Suprapubic skin (tissue), 4 donors: Measurements from ENCODE around the gene RAG2. TPM values are rescaled to one million over a fixed set of nuclear protein-coding genes. Genes with fewer than 3 reads are reported as not detected.

Experiments
- DNase-seq, 2 donors: peaks; one replicate each; pipeline ENCODE4 v3.0.0-alpha.2; 2019; ENCODE audit warnings: low spot score in 2 of 2
- H3K27ac ChIP-seq: fragments of 200-600 bp; sonication (generic); one replicate; pipeline ENCODE4 v1.5.1; 2019
- H3K27me3 ChIP-seq: fragments of 200-600 bp; sonication (generic); one replicate; pipeline ENCODE4 v1.5.1; 2019
- H3K36me3 ChIP-seq: fragments of 200-600 bp; sonication (generic); one replicate; pipeline ENCODE4 v1.5.1; 2019
- H3K4me1 ChIP-seq: fragments of 200-600 bp; sonication (generic); one replicate; pipeline ENCODE4 v1.5.1; 2019
- H3K4me3 ChIP-seq: fragments of 200-600 bp; sonication (generic); one replicate; pipeline ENCODE4 v1.5.1; 2019; ENCODE audit warnings: mild to moderate bottlenecking
- H3K9me3 ChIP-seq: fragments of 200-600 bp; sonication (generic); one replicate; pipeline ENCODE4 v1.5.1; 2019
- CTCF ChIP-seq, 2 donors: fragments of 200-600 bp in 1 of 2; fragments of 450-650 bp in 1 of 2; sonication (generic) in 1 of 2; IDR thresholded peaks; one replicate each; pipeline ENCODE4 v1.5.1; 2016 to 2019; ENCODE audit warnings: antibody characterized with exemption in 2 of 2, mild to moderate bottlenecking in 1 of 2, moderate library complexity in 1 of 2
- EP300 ChIP-seq: sonication (generic); formaldehyde crosslinking; IDR thresholded peaks from one replicate; pipeline ENCODE4 v1.6.1; 2017; ENCODE audit warnings: antibody characterized with exemption
- POLR2A ChIP-seq, 2 donors: fragments of 450-650 bp; IDR thresholded peaks; one replicate each; pipeline ENCODE4 v1.6.1; 2017; ENCODE audit warnings: antibody characterized with exemption in 2 of 2, mild to moderate bottlenecking in 2 of 2, moderate library complexity in 2 of 2
- POLR2AphosphoS5 ChIP-seq, 3 donors: sonication (generic); formaldehyde crosslinking; IDR thresholded peaks; one replicate each; pipeline ENCODE4 v1.6.1; 2017; ENCODE audit warnings: antibody characterized with exemption in 3 of 3
- WGBS: methylation state at CpG from one replicate; pipeline ENCODE4 v1.1.5; 2018; 5-methylcytosine and 5-hydroxymethylcytosine counted together
- total RNA-seq, 4 donors: library from RNA; depleted of rRNA; stranded (reverse); fragments of >200 nt; gene quantifications; one replicate each; pipeline ENCODE4 v1.1.0, GENCODE V29; 2016

RAG2 gene
- total RNA-seq, 4 donors from 2014 or later, result not detected

GRCh38 chr11:36600180-36600579, 2.1 kb upstream of the RAG2 start:
- H3K4me1 ChIP-seq, result peaks cover 3% of the 10 kb centered on the region
- no peak overlapping the region for H3K27ac ChIP-seq
- DNase-seq, result no peak
- no peaks in the 10 kb centered on the region for H3K9me3 ChIP-seq
- no peak overlapping the region for H3K4me3 ChIP-seq
- H3K36me3 ChIP-seq, result no peaks in the 10 kb centered on the region
- TF ChIP-seq CTCF (IDR thresholded peaks at IDR 0.05) (no peak), EP300 (no peak), POLR2A (IDR thresholded peaks at IDR 0.05) (no peak)
- 86% methylated on average over 7 of the region's 7 CpGs for WGBS
- H3K27me3 ChIP-seq, result no peaks in the 10 kb centered on the region

DNA sequence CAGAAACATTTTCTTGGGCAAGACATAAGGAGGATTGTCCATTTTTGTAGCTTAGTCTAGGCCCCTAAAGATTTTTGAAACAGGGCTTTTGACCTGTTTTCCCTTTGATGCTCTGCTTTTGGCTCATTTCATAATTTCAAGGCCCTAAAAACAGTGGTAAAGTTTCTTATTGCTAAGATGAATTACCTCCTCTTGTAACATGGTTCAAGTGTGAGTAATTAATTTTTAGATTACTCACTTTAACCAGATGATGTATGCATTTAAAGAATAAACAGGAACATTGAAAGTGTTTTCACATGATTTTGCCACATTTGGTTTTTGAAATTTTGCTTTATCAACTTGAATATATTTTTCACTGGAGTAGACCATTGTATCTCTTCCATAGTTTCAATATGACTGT, 1.2 kb downstream of the RAG2 start:
- DNase-seq, result no peak
- H3K4me3 ChIP-seq, result no peak overlapping the region
- no peaks in the 10 kb centered on the region for H3K36me3 ChIP-seq
- TF ChIP-seq EP300 (no peak), POLR2A (IDR thresholded peaks at IDR 0.05) (no peak), CTCF (IDR thresholded peaks at IDR 0.05) (no peak), POLR2AphosphoS5 (IDR thresholded peaks at IDR 0.05) (no peak)
- peaks cover 3% of the 10 kb centered on the region for H3K27me3 ChIP-seq
- no peak overlapping the region for H3K27ac ChIP-seq
- no peaks in the 10 kb centered on the region for H3K9me3 ChIP-seq
- H3K4me1 ChIP-seq, result peaks cover 9% of the 10 kb centered on the region

- H3K4me3 ChIP-seq, result peak within 1 kb of the TSS; percentile 70
- no peak for TF ChIP-seq CTCF (IDR thresholded peaks at IDR 0.05)
- TF ChIP-seq POLR2A (IDR thresholded peaks at IDR 0.05), result no peak
- TF ChIP-seq EP300, result no peak
- no peak for TF ChIP-seq POLR2AphosphoS5 (IDR thresholded peaks at IDR 0.05)
- peaks cover 9% of the 10 kb centered on the region for H3K4me1 ChIP-seq
- H3K27me3 ChIP-seq, result peaks cover 17% of the 10 kb centered on the region
- WGBS, result under 1% methylated on average over 29 of the region's 29 CpGs
- no peak within 1 kb of the TSS for H3K27ac ChIP-seq
- peak in 1 of 2 donors; percentile 64 for DNase-seq
- H3K36me3 ChIP-seq, result no peaks in the 10 kb centered on the region
- H3K9me3 ChIP-seq, result no peaks in the 10 kb centered on the region
Measured at GRCh38 chr11:36594316-36594989, 3.6 kb downstream of the RAG2 start, which contains the start of gene IFTAP. TSS of gene IFTAP (plus strand) at chr11:36594502. CDS start at chr11:36610104, 15,602 bp downstream.

GRCh38 chr11:36591433-36591832, 6.6 kb downstream of the RAG2 start:
- Histone ChIP-seq H3K27me3 (peaks cover 26% of the 10 kb centered on the region), H3K9me3 (no peaks in the 10 kb centered on the region), H3K4me1 (peaks cover 9% of the 10 kb centered on the region), H3K4me3 (no peak overlapping the region), H3K27ac (no peak overlapping the region), H3K36me3 (no peaks in the 10 kb centered on the region)
- DNase-seq, result no peak
- 30% methylated on average over 1 of the region's 1 CpG for WGBS
- TF ChIP-seq POLR2A (IDR thresholded peaks at IDR 0.05) (no peak), CTCF (IDR thresholded peaks at IDR 0.05) (no peak), POLR2AphosphoS5 (IDR thresholded peaks at IDR 0.05) (no peak), EP300 (no peak)

DNA sequence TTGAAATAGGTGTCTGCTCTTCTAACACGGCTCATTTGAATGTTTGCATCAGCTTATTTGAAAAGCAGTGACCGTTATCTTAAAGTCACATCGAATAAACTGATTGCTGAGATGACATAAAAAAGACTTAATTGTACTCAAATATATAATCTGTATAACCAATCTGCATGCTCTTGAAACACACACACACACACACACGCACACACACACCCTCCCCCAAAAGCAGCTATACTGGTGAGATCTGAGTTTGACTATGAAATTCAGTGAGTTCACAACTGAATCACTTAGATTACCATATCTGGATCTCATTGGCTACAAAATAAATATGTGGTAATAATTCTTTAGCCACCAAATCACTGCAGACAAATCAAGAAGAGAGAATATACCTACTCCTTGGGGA, 7.5 kb downstream of the RAG2 start:
- 41% methylated on average over 4 of the region's 4 CpGs for WGBS
- Histone ChIP-seq H3K9me3 (no peaks in the 10 kb centered on the region), H3K36me3 (no peaks in the 10 kb centered on the region)

More for the DNA sequence above, 7.5 kb downstream of the RAG2 start:
- peaks cover 9% of the 10 kb centered on the region for H3K4me1 ChIP-seq
- peaks cover 26% of the 10 kb centered on the region for H3K27me3 ChIP-seq
- no peak overlapping the region for H3K27ac ChIP-seq
- TF ChIP-seq POLR2A (IDR thresholded peaks at IDR 0.05), result no peak
- TF ChIP-seq EP300, result no peak
- no peak for TF ChIP-seq POLR2AphosphoS5 (IDR thresholded peaks at IDR 0.05)
- TF ChIP-seq CTCF (IDR thresholded peaks at IDR 0.05), result no peak
- DNase-seq, result no peak
- no peak overlapping the region for H3K4me3 ChIP-seq
